Measurements from ENCODE around the gene GRWD1.
A peak's percentile ranks its signal among the peaks of the same experiment; 100 is the strongest.

Gene GRWD1

GRCh38 chr19:48445606-48446481 is at the start of gene GRWD1:
TSS of gene GRWD1 (plus strand) at chr19:48445983. CDS start at chr19:48446006, 23 bp downstream.
- peak; percentile 85 for DNase-seq

GRCh38 chr19:48396016-48396823 is 49.6 kb upstream of the GRWD1 start:
- DNase-seq: no peak

- DNase-seq: no peak
Observed at GRCh38 chr19:48396824-48397176, 49.0 kb upstream of the GRWD1 start.

- DNase-seq: no peak
Observed at GRCh38 chr19:48397263-48398101, 48.3 kb upstream of the GRWD1 start.

GRCh38 chr19:48398102-48398374 is 47.7 kb upstream of the GRWD1 start:
- no peak for DNase-seq

GRCh38 chr19:48398375-48399235 is 47.2 kb upstream of the GRWD1 start:
- peak; percentile 82 for DNase-seq

- DNase-seq: peak; percentile 66
Observed at GRCh38 chr19:48400018-48400742, 45.6 kb upstream of the GRWD1 start.

- DNase-seq: no peak
Observed at GRCh38 chr19:48401287-48401686, 44.5 kb upstream of the GRWD1 start.

GRCh38 chr19:48403606-48404005 is 42.2 kb upstream of the GRWD1 start:
- no peak for DNase-seq

- no peak for DNase-seq
Observed at GRCh38 chr19:48405010-48405659, 40.6 kb upstream of the GRWD1 start.

- DNase-seq: no peak
Observed at GRCh38 chr19:48405850-48406249, 39.9 kb upstream of the GRWD1 start.

GRCh38 chr19:48413879-48414587 is 31.8 kb upstream of the GRWD1 start:
- DNase-seq: no peak

- DNase-seq: no peak
Observed at GRCh38 chr19:48415395-48415794, 30.4 kb upstream of the GRWD1 start.

- DNase-seq: no peak
Observed at GRCh38 chr19:48415806-48416221, 30.0 kb upstream of the GRWD1 start.

- no peak for DNase-seq
Observed at GRCh38 chr19:48417421-48417820, 28.4 kb upstream of the GRWD1 start.

GRCh38 chr19:48418317-48419064 is 27.3 kb upstream of the GRWD1 start:
- no peak for DNase-seq

GRCh38 chr19:48419158-48419920 is 26.4 kb upstream of the GRWD1 start:
- no peak for DNase-seq

- DNase-seq: no peak
Observed at GRCh38 chr19:48421548-48421947, 24.2 kb upstream of the GRWD1 start.

GRCh38 chr19:48424694-48425219 is 21.0 kb upstream of the GRWD1 start:
- DNase-seq: no peak
